HepG2 (cell line): ENCODE results near the gene CADM1.

Experiments used
- BORCS8-MEF2B ChIP-seq: sonication (generic); formaldehyde crosslinking; IDR thresholded peaks from 2 replicates; pipeline ENCODE4 v1.8.0; 2022; ENCODE audit warnings: mild to moderate bottlenecking, missing genetic modification reagents
- CTCF ChIP-seq: sonication (generic); formaldehyde crosslinking; IDR thresholded peaks from 2 replicates; pipeline ENCODE4 v1.5.0; 2020; ENCODE audit warnings: mild to moderate bottlenecking, missing genetic modification reagents, moderate library complexity
- DMTF1 ChIP-seq: sonication (generic); formaldehyde crosslinking; IDR thresholded peaks from 2 replicates; pipeline ENCODE4 v1.4.0; 2020; ENCODE audit warnings: mild to moderate bottlenecking, missing genetic modification reagents
- EP300 ChIP-seq, 3 experiments: sonication (generic) in 1 of 3; formaldehyde crosslinking in 1 of 3; IDR thresholded peaks; 2 replicates each; pipeline versions ENCODE4 v1.5.1 to v1.6.1; 2011 to 2020; ENCODE audit warnings: low read depth in 2 of 3, low read length in 2 of 3, borderline replicate concordance in 1 of 3, improper control_type of control experiment in 1 of 3, mild to moderate bottlenecking in 1 of 3, missing genetic modification reagents in 1 of 3, moderate library complexity in 1 of 3
- FUBP1 ChIP-seq: sonication (generic); formaldehyde crosslinking; IDR thresholded peaks from 2 replicates; pipeline ENCODE4 v1.5.1; 2020; ENCODE audit warnings: missing genetic modification reagents, mild to moderate bottlenecking, borderline replicate concordance
- NFATC3 ChIP-seq: sonication (generic); formaldehyde crosslinking; IDR thresholded peaks from 2 replicates; pipeline ENCODE4 v1.5.1; 2020; ENCODE audit warnings: mild to moderate bottlenecking, missing genetic modification reagents
- NR1H2 ChIP-seq: sonication (generic); formaldehyde crosslinking; IDR thresholded peaks from 2 replicates; pipeline ENCODE4 v1.8.1; 2022; ENCODE audit warnings: low read depth, missing genetic modification reagents, borderline replicate concordance
- NRL ChIP-seq: sonication (generic); formaldehyde crosslinking; IDR thresholded peaks from 2 replicates; pipeline ENCODE4 v1.5.0; 2020; ENCODE audit warnings: missing genetic modification reagents, mild to moderate bottlenecking, moderate library complexity, borderline replicate concordance
- REST ChIP-seq, 2 experiments: IDR thresholded peaks; 2 replicates each; pipeline ENCODE4 v1.6.1; 2011 to 2012; ENCODE audit warnings: low read length in 2 of 2, borderline replicate concordance in 1 of 2, low read depth in 1 of 2, mild to moderate bottlenecking in 1 of 2, moderate library complexity in 1 of 2
- TARDBP ChIP-seq: sonication (generic); formaldehyde crosslinking; IDR thresholded peaks from 2 replicates; pipeline ENCODE4 v1.8.0; 2022; ENCODE audit warnings: mild to moderate bottlenecking, missing genetic modification reagents
- ZNF644 ChIP-seq: IDR thresholded peaks from 2 replicates; pipeline ENCODE4 v1.6.1; 2016; ENCODE audit warnings: low read depth
- ZNF724P ChIP-seq: sonication (generic); formaldehyde crosslinking; IDR thresholded peaks from 2 replicates; pipeline ENCODE4 v1.8.0; 2022; ENCODE audit warnings: missing genetic modification reagents, borderline replicate concordance

DNA sequence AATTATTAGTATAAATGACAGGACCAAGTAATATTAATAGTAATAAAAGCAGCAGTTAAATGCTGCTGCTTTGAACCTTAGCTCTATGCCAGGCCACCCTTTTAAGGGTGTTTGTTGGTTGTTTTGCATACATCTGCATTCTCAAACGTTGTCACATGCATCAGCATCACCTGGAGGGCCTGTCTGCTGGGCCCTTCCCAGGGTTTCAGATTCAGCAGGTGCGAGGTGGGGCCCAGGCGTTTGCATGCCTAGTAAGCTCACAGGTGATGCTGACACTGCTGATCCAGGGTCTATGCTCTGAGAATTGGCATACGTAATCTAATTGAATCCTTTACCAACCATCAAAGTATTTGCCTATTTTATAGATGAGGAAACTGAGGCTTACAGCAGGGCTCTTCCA lies 246.5 kb downstream of the CADM1 start:
- no peak for TF ChIP-seq ZNF644
- TF ChIP-seq CTCF (CRISPR knock-in tag): no peak
- TF ChIP-seq TARDBP (CRISPR knock-in tag): no peak
- TF ChIP-seq EP300 (IDR thresholded peaks at IDR 0.05; ENCODE audit: low read depth in 2 of 2, low read length in 2 of 2): no peak
- no peak for TF ChIP-seq EP300 (CRISPR knock-in tag; IDR thresholded peaks at IDR 0.05; ENCODE audit: borderline replicate concordance)
- no peak for TF ChIP-seq NR1H2 (CRISPR knock-in tag)
- no peak for TF ChIP-seq BORCS8-MEF2B
- no peak for TF ChIP-seq DMTF1 (CRISPR knock-in tag)
- TF ChIP-seq NRL: no peak
- no peak for TF ChIP-seq FUBP1 (CRISPR knock-in tag)
- TF ChIP-seq NFATC3 (CRISPR knock-in tag): no peak
- no peak for TF ChIP-seq REST (IDR thresholded peaks at IDR 0.05; ENCODE audit: borderline replicate concordance in 1 of 2, low read depth in 1 of 2, low read length in 2 of 2)
- TF ChIP-seq ZNF724P: no peak
